ENCODE results near the gene ALKBH4.

Gene ALKBH4

GRCh38 chr7:102424787-102425218, 39.9 kb downstream of the ALKBH4 start:
- Histone ChIP-seq H3K27me3 (ENCODE audit: insufficient read depth, low read length, poor library complexity) (no peaks in the 10 kb centered on the region), H3K36me3 (ENCODE audit: insufficient read depth, low read length) (peaks cover 59% of the 10 kb centered on the region), H4K20me1 (ENCODE audit: insufficient read depth, low read length) (peaks cover 10% of the 10 kb centered on the region; the same call in 1 of the 2 replicates), H3K4me3 (ENCODE audit: low read depth in 1 of 2, low read length in 2 of 2) (no peak overlapping the region), H2AFZ (ENCODE audit: low read depth, low read length) (no peak overlapping the region), H3K4me2 (ENCODE audit: insufficient read depth, low read length) (no peak overlapping the region), H3K9me3 (ENCODE audit: insufficient read depth, low read length, severe bottlenecking) (no peaks in the 10 kb centered on the region), H3K27ac (ENCODE audit: low read length) (no peak overlapping the region), H3K79me2 (ENCODE audit: insufficient read depth, low read length) (no peaks in the 10 kb centered on the region; the same call in 1 of the 2 replicates), H3K9ac (ENCODE audit: low read depth, low read length) (no peak overlapping the region), H3K4me1 (ENCODE audit: insufficient read depth, low read length) (no peaks in the 10 kb centered on the region)
- TF ChIP-seq EZH2 (IDR thresholded peaks at IDR 0.05; ENCODE audit: borderline replicate concordance, low read depth, low read length, severe bottlenecking) = no peak
- TF ChIP-seq CTCF (IDR thresholded peaks at IDR 0.05; ENCODE audit: borderline replicate concordance, extremely low read depth, low read length, poor library complexity, severe bottlenecking) = no peak
- DNase-seq = no peak
- no peak for ATAC-seq (ENCODE audit: insufficient read depth, low read depth)

- Histone ChIP-seq H4K20me1 (ENCODE audit: insufficient read depth, low read length) (peaks cover 10% of the 10 kb centered on the region; the same call in 1 of the 2 replicates), H3K36me3 (ENCODE audit: insufficient read depth, low read length) (peaks cover 66% of the 10 kb centered on the region), H3K9me3 (ENCODE audit: insufficient read depth, low read length, severe bottlenecking) (no peaks in the 10 kb centered on the region), H2AFZ (ENCODE audit: low read depth, low read length) (no peak overlapping the region), H3K27ac (ENCODE audit: low read length) (no peak overlapping the region), H3K9ac (ENCODE audit: low read depth, low read length) (no peak overlapping the region), H3K27me3 (ENCODE audit: insufficient read depth, low read length, poor library complexity) (no peaks in the 10 kb centered on the region), H3K4me1 (ENCODE audit: insufficient read depth, low read length) (no peaks in the 10 kb centered on the region), H3K4me2 (ENCODE audit: insufficient read depth, low read length) (no peak overlapping the region), H3K4me3 (ENCODE audit: low read depth in 1 of 2, low read length in 2 of 2) (no peak overlapping the region), H3K79me2 (ENCODE audit: insufficient read depth, low read length) (peaks cover 2% of the 10 kb centered on the region; the same call in 1 of the 2 replicates)
- DNase-seq (no peak), ATAC-seq (ENCODE audit: insufficient read depth, low read depth) (no peak)
- TF ChIP-seq EZH2 (IDR thresholded peaks at IDR 0.05; ENCODE audit: borderline replicate concordance, low read depth, low read length, severe bottlenecking) = no peak
- no peak for TF ChIP-seq CTCF (IDR thresholded peaks at IDR 0.05; ENCODE audit: borderline replicate concordance, extremely low read depth, low read length, poor library complexity, severe bottlenecking)
Measured at GRCh38 chr7:102424129-102424551, 40.5 kb downstream of the ALKBH4 start.

GRCh38 chr7:102421706-102422240, 42.9 kb downstream of the ALKBH4 start:
- DNase-seq (no peak), ATAC-seq (ENCODE audit: insufficient read depth, low read depth) (no peak)
- TF ChIP-seq CTCF (IDR thresholded peaks at IDR 0.05; ENCODE audit: borderline replicate concordance, extremely low read depth, low read length, poor library complexity, severe bottlenecking) (no peak), EZH2 (IDR thresholded peaks at IDR 0.05; ENCODE audit: borderline replicate concordance, low read depth, low read length, severe bottlenecking) (no peak)
- Histone ChIP-seq H3K4me2 (ENCODE audit: insufficient read depth, low read length) (no peak overlapping the region), H3K9ac (ENCODE audit: low read depth, low read length) (no peak overlapping the region), H4K20me1 (ENCODE audit: insufficient read depth, low read length) (peaks cover 10% of the 10 kb centered on the region; the same call in 1 of the 2 replicates), H3K36me3 (ENCODE audit: insufficient read depth, low read length) (peaks cover 78% of the 10 kb centered on the region), H3K27ac (ENCODE audit: low read length) (no peak overlapping the region), H3K27me3 (ENCODE audit: insufficient read depth, low read length, poor library complexity) (no peaks in the 10 kb centered on the region), H2AFZ (ENCODE audit: low read depth, low read length) (no peak overlapping the region), H3K9me3 (ENCODE audit: insufficient read depth, low read length, severe bottlenecking) (no peaks in the 10 kb centered on the region), H3K4me1 (ENCODE audit: insufficient read depth, low read length) (no peaks in the 10 kb centered on the region), H3K79me2 (ENCODE audit: insufficient read depth, low read length) (peaks cover 6% of the 10 kb centered on the region; the same call in 1 of the 2 replicates), H3K4me3 (ENCODE audit: low read depth in 1 of 2, low read length in 2 of 2) (no peak overlapping the region)

Data from DND-41 (cell line).